Endodermal cell (in vitro differentiated cells): ENCODE data around the gene EVPL. TPM values are rescaled to one million over a fixed set of nuclear protein-coding genes. Genes with fewer than 3 reads are reported as not detected.

Experiments
- DNase-seq: peaks from one replicate; pipeline ENCODE4 v3.0.0-alpha.2; 2017
- H3K27ac ChIP-seq: 2 replicates; pipeline ENCODE4 v1.5.1; 2013; ENCODE audit warnings: mild to moderate bottlenecking, low read depth, low read length, moderate library complexity
- H3K27me3 ChIP-seq: 2 replicates; pipeline ENCODE4 v1.6.1; 2013; ENCODE audit warnings: mild to moderate bottlenecking, low read length, moderate library complexity; ENCODE audit not compliant: insufficient read depth, control insufficient read depth, poor library complexity, severe bottlenecking
- H3K36me3 ChIP-seq: 2 replicates; pipeline ENCODE4 v1.7.0; 2013; ENCODE audit warnings: mild to moderate bottlenecking, low read length, moderate library complexity; ENCODE audit not compliant: control insufficient read depth, insufficient read depth
- H3K4me1 ChIP-seq: one replicate; pipeline ENCODE4 v1.7.0; 2013; ENCODE audit warnings: low read length; ENCODE audit not compliant: control insufficient read depth, insufficient read depth
- H3K4me3 ChIP-seq: 2 replicates; pipeline ENCODE4 v1.5.1; 2013; ENCODE audit warnings: mild to moderate bottlenecking, low read length, moderate library complexity
- H3K9ac ChIP-seq: 2 replicates; pipeline ENCODE4 v1.6.1; 2013; ENCODE audit warnings: mild to moderate bottlenecking, low read length, moderate library complexity; ENCODE audit not compliant: poor library complexity, severe bottlenecking; ENCODE audit errors: extremely low read depth
- H3K9me3 ChIP-seq: 2 replicates; pipeline ENCODE4 v1.6.1; 2013; ENCODE audit warnings: mild to moderate bottlenecking, low read length, moderate library complexity; ENCODE audit not compliant: control insufficient read depth
- H3K27ac Mint-ChIP-seq: 2 replicates; pipeline ENCODE4 v1.8.0; 2020; ENCODE audit warnings: mixed read lengths
- H3K27me3 Mint-ChIP-seq: 2 replicates; pipeline ENCODE4 v1.8.0; 2021; ENCODE audit warnings: mild to moderate bottlenecking, mixed read lengths; ENCODE audit not compliant: insufficient read depth
- H3K36me3 Mint-ChIP-seq: 2 replicates; pipeline ENCODE4 v1.8.0; 2020; ENCODE audit warnings: low read depth, mixed read lengths
- H3K4me1 Mint-ChIP-seq: 2 replicates; pipeline ENCODE4 v1.8.0; 2020; ENCODE audit warnings: mixed read lengths
- H3K4me3 Mint-ChIP-seq: 2 replicates; pipeline ENCODE4 v1.8.0; 2020; ENCODE audit warnings: mild to moderate bottlenecking, moderate library complexity, mixed read lengths
- H3K9me3 Mint-ChIP-seq: 2 replicates; pipeline ENCODE4 v1.8.0; 2020; ENCODE audit warnings: mild to moderate bottlenecking, mixed read lengths
- WGBS, 2 experiments: methylation state at CpG; one replicate each; pipeline versions ENCODE4 v1.1.5 to v1.1.7; 2013; ENCODE audit warnings: missing lambda C conversion rate in 2 of 2, mixed read lengths in 1 of 2; ENCODE audit not compliant: insufficient coverage in 1 of 2, insufficient read length in 1 of 2; 5-methylcytosine and 5-hydroxymethylcytosine counted together
- total RNA-seq, 2 donors: library from RNA; stranded (reverse); fragmentation: NEBNext Ultra II Directional in 1 of 2; extraction: Animal tissue kit (Norgen Biotek cat#: 25700) in 1 of 2; gene quantifications; 2 replicates in 1 of 2; 3 replicates in 1 of 2; pipeline ENCODE4 v1.2.1, GENCODE V29; 2021
- TF ChIP-seq, protein P1 (sequence below): fragments of 200-600 bp; sonication (generic); conservative IDR thresholded peaks from 2 replicates; pipeline ENCODE4 v1.5.0; 2021; ENCODE audit warnings: antibody characterized with exemption, mild to moderate bottlenecking

EVPL gene
- total RNA-seq, 2 donors from 2014 or later, result 0.20 to 0.51 TPM

DNA sequence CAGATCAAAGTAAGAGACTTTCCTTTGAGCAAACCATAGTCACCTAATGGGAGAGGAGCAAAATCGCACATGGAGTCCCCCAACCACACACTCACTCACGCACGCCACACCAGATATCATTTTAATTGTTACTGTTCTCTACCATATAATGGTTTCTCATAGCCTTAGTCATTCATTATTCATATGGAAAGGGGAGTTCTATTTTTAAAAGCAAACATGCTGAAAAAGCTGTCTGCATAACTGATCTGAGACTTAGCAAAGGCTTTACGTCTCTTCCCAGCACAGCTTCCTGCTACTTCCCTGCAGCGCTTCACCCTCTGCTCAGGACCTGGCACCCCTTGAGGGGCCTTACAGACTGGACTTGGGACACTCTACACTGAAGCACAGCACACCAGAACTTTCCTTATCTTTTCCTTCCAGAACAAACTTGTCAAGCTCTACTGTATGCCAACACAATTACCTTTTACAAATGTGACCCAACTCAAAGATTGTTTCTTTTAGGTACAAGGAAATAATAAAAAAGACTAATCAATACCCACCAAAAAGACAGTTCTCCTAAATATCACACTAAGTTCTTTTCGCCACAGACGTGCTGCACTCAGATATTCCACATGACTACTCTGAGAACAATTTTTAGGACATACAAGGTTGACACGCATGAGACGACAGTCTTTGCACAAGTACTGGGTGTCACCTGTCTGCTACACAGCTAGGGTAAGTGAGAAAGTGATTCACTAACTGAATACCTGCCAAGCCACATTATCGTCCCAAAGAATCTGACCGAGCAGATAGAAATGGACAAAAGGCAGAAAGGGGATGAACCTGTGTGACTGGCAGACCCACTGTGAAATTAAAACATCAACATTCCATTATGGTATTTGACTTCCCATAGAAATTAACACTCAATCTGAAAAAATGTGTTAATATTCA lies 23.7 kb upstream of the EVPL start:
- TF ChIP-seq, protein P1, sequence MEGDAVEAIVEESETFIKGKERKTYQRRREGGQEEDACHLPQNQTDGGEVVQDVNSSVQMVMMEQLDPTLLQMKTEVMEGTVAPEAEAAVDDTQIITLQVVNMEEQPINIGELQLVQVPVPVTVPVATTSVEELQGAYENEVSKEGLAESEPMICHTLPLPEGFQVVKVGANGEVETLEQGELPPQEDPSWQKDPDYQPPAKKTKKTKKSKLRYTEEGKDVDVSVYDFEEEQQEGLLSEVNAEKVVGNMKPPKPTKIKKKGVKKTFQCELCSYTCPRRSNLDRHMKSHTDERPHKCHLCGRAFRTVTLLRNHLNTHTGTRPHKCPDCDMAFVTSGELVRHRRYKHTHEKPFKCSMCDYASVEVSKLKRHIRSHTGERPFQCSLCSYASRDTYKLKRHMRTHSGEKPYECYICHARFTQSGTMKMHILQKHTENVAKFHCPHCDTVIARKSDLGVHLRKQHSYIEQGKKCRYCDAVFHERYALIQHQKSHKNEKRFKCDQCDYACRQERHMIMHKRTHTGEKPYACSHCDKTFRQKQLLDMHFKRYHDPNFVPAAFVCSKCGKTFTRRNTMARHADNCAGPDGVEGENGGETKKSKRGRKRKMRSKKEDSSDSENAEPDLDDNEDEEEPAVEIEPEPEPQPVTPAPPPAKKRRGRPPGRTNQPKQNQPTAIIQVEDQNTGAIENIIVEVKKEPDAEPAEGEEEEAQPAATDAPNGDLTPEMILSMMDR, result no peak
- Mint-ChIP-seq H3K27me3 (no peaks in the 10 kb centered on the region), H3K36me3 (peaks cover 67% of the 10 kb centered on the region), H3K4me3 (no peak overlapping the region), H3K27ac (no peak overlapping the region), H3K4me1 (no peaks in the 10 kb centered on the region), H3K9me3 (no peaks in the 10 kb centered on the region)
- H3K9me3 ChIP-seq, result no peaks in the 10 kb centered on the region
- WGBS, 2 experiments, result 96 to 97% methylated on average over 6 to 11 of the region's 11 CpGs
- peaks cover 85% of the 10 kb centered on the region for H3K36me3 ChIP-seq
- H3K4me1 ChIP-seq, result no peaks in the 10 kb centered on the region
- no peak overlapping the region for H3K9ac ChIP-seq
- DNase-seq, result no peak
- no peak overlapping the region for H3K27ac ChIP-seq
- H3K27me3 ChIP-seq, result no peaks in the 10 kb centered on the region
- no peak overlapping the region for H3K4me3 ChIP-seq

DNA sequence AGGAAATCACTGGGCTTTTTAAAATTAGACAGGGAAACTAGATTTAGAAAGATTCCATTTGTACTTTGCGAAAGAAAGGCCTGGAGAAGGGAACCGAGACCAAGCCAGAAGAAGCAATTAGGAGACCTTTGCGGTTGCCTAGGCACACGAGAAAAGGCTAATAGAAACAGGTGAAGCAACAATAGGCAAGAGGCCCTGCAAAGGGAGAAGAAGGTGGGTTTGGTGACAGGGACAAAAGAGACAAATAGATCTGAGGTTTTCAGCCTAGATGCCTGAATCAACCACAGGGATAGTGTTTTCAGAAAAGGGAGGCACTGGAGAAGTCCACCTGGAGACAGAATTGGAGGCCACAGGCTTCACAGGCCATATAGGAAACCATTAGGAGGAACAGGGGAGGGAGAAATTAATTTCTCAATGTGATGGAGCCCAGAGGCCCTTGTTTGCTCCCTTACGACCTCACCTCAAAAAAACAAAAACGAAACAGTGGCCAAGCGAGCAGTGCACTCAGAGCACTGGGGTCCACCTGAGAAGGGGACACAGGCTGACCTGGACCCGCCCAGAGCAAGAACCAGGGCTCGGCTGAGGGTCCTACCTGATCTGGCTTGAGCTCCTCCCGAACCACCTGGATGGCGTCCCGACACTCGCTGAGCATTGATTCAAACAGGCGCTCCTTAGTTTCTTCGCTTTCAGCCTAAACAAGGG lies 22.9 kb upstream of the EVPL start:
- TF ChIP-seq, protein P1, result no peak
- Mint-ChIP-seq H3K4me1 (no peaks in the 10 kb centered on the region), H3K36me3 (peaks cover 70% of the 10 kb centered on the region), H3K9me3 (no peaks in the 10 kb centered on the region), H3K4me3 (no peak overlapping the region), H3K27me3 (no peaks in the 10 kb centered on the region), H3K27ac (peak overlapping the region; percentile 40)
- H3K27ac ChIP-seq, result no peak overlapping the region
- DNase-seq, result no peak
- 95% methylated on average over 13 to 15 of the region's 15 CpGs for WGBS, 2 experiments
- H3K4me3 ChIP-seq, result no peak overlapping the region
- H3K9me3 ChIP-seq, result no peaks in the 10 kb centered on the region
- no peak overlapping the region for H3K9ac ChIP-seq
- no peaks in the 10 kb centered on the region for H3K4me1 ChIP-seq
- peaks cover 87% of the 10 kb centered on the region for H3K36me3 ChIP-seq
- H3K27me3 ChIP-seq, result no peaks in the 10 kb centered on the region

DNA sequence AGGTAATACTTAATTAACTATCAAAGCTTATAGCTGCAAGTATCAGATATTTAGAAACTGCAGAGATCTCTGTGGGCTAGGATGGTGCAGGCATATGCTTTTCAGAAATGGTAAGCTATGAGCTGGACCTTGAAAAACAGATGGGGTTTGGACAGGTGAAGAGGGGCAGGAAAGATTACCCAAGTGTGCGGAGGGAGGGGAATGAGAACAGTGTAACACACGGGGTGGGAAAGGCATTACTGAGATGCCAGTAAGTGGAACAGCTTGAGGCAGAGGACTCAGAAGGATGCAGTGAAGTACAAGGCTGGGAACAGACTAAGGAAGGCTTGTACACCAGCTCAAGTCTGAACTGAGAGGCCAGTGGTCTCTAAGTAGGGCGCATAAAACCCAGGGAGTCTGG lies 22.1 kb upstream of the EVPL start:
- peaks cover 87% of the 10 kb centered on the region for H3K36me3 ChIP-seq
- WGBS, 2 experiments, result 94 to 97% methylated on average over 2 to 3 of the region's 3 CpGs
- H3K27ac Mint-ChIP-seq, result peak overlapping the region; percentile 11
- no peaks in the 10 kb centered on the region for H3K9me3 Mint-ChIP-seq
- H3K9me3 ChIP-seq, result no peaks in the 10 kb centered on the region
- H3K36me3 Mint-ChIP-seq, result peaks cover 77% of the 10 kb centered on the region
- H3K27me3 ChIP-seq, result no peaks in the 10 kb centered on the region
- no peak for DNase-seq
- H3K4me3 ChIP-seq, result no peak overlapping the region
- no peaks in the 10 kb centered on the region for H3K4me1 Mint-ChIP-seq
- H3K27ac ChIP-seq, result no peak overlapping the region
- H3K4me1 ChIP-seq, result no peaks in the 10 kb centered on the region
- H3K9ac ChIP-seq, result no peak overlapping the region
- H3K27me3 Mint-ChIP-seq, result no peaks in the 10 kb centered on the region
- TF ChIP-seq, protein P1, result no peak
- no peak overlapping the region for H3K4me3 Mint-ChIP-seq
